ENCODE results near the gene TMOD1.

TMOD1 gene

GRCh38 chr9:97473717-97474116, 27.7 kb upstream of the TMOD1 start (continued):
- TF ChIP-seq ZFP30 (CRISPR knock-in tag; IDR thresholded peaks at IDR 0.05) = no peak
- no peak for TF ChIP-seq CSDC2 (CRISPR knock-in tag; IDR thresholded peaks at IDR 0.05)

GRCh38 chr9:97474372-97474925, 27.0 kb upstream of the TMOD1 start:
- ATAC-seq = no peak
- TF ChIP-seq CSRNP3 (CRISPR knock-in tag; IDR thresholded peaks at IDR 0.05) = no peak
- TF ChIP-seq ISL1 (CRISPR knock-in tag; IDR thresholded peaks at IDR 0.05) = no peak
- no peak for TF ChIP-seq PATZ1 (CRISPR knock-in tag; IDR thresholded peaks at IDR 0.05; ENCODE audit: borderline replicate concordance)
- no peak for TF ChIP-seq ZC3H10 (CRISPR knock-in tag; IDR thresholded peaks at IDR 0.05)
- no peak for TF ChIP-seq PPARA (CRISPR knock-in tag; IDR thresholded peaks at IDR 0.05; ENCODE audit: borderline replicate concordance)
- no peak for TF ChIP-seq BACH2 (CRISPR knock-in tag; IDR thresholded peaks at IDR 0.05; ENCODE audit: borderline replicate concordance)
- TF ChIP-seq TSHZ2 (CRISPR knock-in tag; IDR thresholded peaks at IDR 0.05) = no peak
- TF ChIP-seq GLIS3 (CRISPR knock-in tag; IDR thresholded peaks at IDR 0.05) = no peak

- ATAC-seq = no peak
- no peak for TF ChIP-seq CREB5 (CRISPR knock-in tag; IDR thresholded peaks at IDR 0.05; ENCODE audit: low read depth)
- TF ChIP-seq ZNF8 (CRISPR knock-in tag; IDR thresholded peaks at IDR 0.05) = no peak
- no peak for TF ChIP-seq ZFP30 (CRISPR knock-in tag; IDR thresholded peaks at IDR 0.05)
- TF ChIP-seq TOX (CRISPR knock-in tag; IDR thresholded peaks at IDR 0.05; ENCODE audit: borderline replicate concordance) = no peak
- TF ChIP-seq PATZ1 (CRISPR knock-in tag; IDR thresholded peaks at IDR 0.05; ENCODE audit: borderline replicate concordance) = no peak
- TF ChIP-seq ARNTL (CRISPR knock-in tag; IDR thresholded peaks at IDR 0.05; ENCODE audit: borderline replicate concordance, low read depth) = no peak
- TF ChIP-seq POU6F1 (CRISPR knock-in tag; IDR thresholded peaks at IDR 0.05; ENCODE audit: borderline replicate concordance, low read depth) = no peak
- TF ChIP-seq SNAI2 (CRISPR knock-in tag; IDR thresholded peaks at IDR 0.05) = no peak
- TF ChIP-seq ISL1 (CRISPR knock-in tag; IDR thresholded peaks at IDR 0.05) = no peak
- TF ChIP-seq OSR1 (CRISPR knock-in tag; IDR thresholded peaks at IDR 0.05) = no peak
- no peak for TF ChIP-seq ESRRG (CRISPR knock-in tag; IDR thresholded peaks at IDR 0.05)
- no peak for TF ChIP-seq TCF4 (CRISPR knock-in tag; IDR thresholded peaks at IDR 0.05; ENCODE audit: borderline replicate concordance)
Measured at GRCh38 chr9:97475059-97475458, 26.4 kb upstream of the TMOD1 start.

Data from SK-N-SH treated with all-trans-retinoic acid at 6 μM for 48 hours (cell line).